ENCODE measurements around the gene RABGAP1L.
"Not testable (repeated sequence)": the region's sequence is repeated elsewhere in the genome, so short reads cannot be mapped to it uniquely, and the experiment has no call there.

The RABGAP1L gene

DNA sequence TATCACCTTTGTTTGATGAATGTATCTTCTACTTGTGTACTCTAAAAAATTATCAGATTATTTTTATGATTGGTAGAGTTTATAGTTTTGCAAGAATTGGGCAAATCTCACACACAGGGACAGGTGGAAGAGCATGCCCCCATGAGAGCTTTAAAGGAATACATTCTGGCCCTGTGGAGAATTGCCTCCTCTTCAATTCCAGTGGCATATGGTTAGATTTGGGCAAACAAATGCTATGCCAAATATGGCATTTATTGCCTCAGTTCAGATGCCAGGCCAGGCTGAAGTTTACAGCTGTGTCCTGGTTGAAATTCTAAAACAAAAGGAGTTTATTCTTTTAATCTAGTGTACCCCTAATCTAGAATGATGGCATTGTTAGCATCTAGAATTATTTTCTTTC, 678.1 kb downstream of the RABGAP1L start:
- DNase-seq: no peak

- DNase-seq: no peak
These were observed 679.9 kb downstream of the RABGAP1L start for GRCh38 chr1:174839211-174839610.

DNA sequence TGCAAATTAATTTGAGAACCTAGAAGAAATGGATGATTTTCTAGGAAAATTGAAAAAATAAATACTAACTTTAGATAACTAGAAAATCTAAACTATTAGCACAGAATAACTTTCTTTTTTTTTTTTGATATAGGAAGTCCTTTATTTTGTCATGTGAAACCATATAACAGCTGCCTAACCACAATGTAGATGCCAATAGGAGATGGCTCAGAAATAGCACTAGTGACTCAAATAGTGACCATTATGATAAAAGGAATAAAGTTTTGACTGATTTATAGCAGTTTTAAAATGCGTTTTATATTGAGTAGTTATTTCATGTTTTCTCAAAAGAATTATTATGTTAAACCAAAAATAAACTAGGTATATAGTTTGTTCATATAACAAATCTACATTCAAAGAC, 682.4 kb downstream of the RABGAP1L start:
- DNase-seq: no peak

GRCh38 chr1:174848593-174849560, 689.6 kb downstream of the RABGAP1L start:
- DNase-seq: not testable (repeated sequence)

DNA sequence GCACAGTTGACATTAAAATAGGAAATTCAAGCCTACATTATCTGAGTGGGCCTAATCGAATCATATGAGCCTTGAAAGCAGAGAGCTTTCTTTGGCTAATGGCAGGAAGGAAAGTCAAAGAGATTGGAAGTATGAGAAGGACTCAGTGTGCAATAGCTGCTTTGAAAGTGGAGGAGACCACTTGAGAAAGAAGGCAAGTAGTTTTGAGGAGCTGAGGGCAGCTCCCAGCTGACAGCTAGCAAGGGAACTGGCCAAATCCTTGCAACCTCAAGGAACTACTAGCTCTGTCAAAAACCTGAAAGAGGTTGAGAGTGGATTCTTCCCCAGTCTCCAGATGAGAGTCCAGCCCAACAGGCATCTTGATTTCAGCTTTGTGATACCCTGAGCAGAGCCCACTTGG, 691.4 kb downstream of the RABGAP1L start:
- no peak for DNase-seq

DNA sequence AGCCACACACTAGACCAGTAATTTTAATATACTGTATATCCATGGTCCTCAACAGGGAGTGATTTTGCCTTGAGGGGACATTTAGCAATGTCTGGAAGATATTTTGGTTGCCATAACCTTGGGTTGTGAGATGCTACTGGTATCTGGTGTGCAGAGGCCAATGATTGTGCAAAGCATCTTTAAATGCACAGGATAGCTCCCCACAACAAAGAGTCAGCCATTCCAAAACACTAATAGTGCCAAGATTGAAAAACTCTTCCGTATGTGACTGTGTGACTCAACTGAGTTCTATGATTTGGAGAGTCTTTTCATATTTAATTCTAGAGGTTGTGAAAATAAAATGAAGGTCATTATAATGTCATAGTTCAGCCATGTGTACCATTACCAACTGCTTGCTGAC, 699.0 kb downstream of the RABGAP1L start:
- no peak for DNase-seq

GRCh38 chr1:174870319-174870718, 711.0 kb downstream of the RABGAP1L start:
- no peak for DNase-seq

GRCh38 chr1:174871886-174872285, 712.6 kb downstream of the RABGAP1L start:
- peak; percentile 34 for DNase-seq

- DNase-seq: peak; percentile 27
These were observed 713.3 kb downstream of the RABGAP1L start for GRCh38 chr1:174872615-174873058.

- DNase-seq: no peak
These were observed 715.2 kb downstream of the RABGAP1L start for GRCh38 chr1:174874331-174875053.

- DNase-seq: no peak
These were observed 716.0 kb downstream of the RABGAP1L start for GRCh38 chr1:174875306-174875705.

DNA sequence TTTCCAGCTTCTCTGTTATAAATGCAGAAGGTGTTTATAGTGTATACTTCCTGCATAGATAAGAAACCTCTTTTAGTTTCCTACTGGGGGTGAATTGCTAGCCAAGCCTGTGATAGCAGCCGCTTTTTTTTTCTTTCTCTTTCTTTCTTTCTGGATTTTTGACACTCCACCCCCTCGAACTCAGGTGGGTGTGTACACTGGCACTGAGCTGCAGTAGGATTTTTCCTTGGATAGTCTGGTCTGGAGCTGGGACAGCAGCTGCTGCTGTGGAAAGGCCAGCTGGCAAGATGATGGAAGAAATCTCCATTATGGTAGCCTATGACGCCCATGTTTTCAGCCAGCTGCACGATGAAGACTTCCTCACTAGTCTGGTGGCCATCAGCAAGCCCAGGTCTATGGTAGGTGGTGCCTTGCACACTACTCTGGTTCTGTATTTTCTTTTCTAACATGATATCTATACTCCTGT, 717.9 kb downstream of the RABGAP1L start:
- no peak for DNase-seq

DNA sequence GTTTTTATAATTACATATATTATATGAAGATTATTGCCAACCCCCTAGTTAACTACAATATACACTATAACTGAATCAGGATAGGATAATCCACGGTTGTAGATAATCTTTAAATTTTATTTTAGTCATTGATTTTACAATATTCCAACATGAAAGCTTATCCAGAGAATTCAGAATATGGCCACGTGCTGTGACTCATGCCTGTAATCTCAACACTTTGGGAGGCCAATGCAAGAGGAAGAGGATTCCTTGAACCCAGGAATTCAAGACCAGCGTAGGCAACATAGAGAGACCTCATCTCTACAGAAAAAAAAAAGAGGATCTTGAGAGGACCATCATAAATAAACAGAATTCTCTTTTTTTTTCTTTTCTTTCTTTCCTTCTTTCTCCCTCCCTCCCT, 720.9 kb downstream of the RABGAP1L start:
- no peak for DNase-seq

DNA sequence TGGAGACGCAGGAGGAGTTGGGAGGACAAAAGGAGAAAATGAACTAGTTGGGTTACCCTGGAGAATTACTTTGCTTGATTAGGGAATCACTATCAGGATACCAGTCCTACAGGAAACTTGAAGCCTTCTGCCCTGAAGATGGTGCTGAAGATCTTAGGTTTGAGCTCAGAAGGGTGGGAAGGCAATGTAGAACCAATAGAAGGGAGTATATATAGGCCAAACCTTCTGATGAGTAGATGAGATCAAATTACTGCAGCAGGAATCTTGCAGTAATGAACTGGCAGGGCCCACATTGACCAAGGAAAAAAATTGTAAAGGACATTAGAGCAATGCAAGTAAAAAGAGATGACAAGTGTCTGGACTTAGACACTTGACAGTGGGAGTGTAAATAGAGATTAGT, 724.1 kb downstream of the RABGAP1L start:
- DNase-seq: peak; percentile 6

DNA sequence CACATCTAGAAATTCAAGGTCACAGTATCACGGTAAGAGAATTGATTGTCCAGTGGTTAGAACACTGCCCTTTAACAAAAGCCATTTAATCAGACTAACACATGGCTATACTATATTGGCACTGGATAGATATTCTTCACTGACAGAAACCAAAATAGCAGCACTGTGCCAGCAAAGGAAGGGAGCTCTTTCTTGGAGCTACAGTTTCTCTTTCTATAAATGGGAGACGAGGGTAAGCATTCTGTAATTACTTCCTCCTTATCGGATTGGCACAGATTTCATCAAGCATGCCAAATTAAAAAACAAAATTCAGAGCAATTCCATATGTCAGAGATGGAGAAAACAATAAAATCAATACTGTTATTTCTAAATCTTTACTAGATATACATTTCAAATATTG, 724.7 kb downstream of the RABGAP1L start:
- no peak for DNase-seq

DNA sequence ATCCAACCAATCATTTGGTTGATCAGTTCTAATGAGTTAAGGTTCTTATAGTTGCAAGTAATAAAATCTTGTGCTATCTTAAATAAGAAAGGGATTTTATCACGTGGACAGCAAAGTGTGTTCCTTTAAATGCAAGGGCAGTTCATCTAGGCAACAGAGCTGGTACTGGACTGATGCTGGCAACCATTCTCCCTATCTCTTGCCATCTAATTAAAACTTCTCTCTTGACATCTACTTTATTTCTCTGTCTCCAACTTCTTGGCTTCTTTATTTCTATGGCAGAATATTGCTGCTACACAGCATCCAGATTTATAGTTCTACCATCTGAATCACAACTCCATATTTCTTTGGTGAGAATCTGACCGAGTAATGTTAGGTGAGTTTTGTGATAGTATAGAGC, 725.2 kb downstream of the RABGAP1L start:
- no peak for DNase-seq

DNA sequence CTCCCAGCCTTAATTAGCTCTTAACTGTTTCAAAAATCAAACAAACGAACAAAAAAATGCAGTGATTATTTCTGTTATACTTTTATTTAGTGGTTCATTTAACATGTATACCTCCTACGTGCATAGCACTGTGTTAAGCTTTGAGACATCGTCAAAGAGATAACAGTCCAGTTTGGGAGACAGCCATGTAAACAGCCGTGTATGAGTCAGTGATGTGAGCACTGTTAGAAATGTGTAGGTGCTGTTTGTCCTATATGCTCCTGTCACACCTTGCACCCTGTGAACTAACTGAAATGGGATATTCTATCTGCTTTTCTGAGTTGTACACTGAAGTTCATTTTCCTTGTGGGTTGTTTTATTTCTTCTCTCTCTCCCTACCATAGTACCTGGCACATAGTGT, 730.7 kb downstream of the RABGAP1L start:
- no peak for DNase-seq

DNA sequence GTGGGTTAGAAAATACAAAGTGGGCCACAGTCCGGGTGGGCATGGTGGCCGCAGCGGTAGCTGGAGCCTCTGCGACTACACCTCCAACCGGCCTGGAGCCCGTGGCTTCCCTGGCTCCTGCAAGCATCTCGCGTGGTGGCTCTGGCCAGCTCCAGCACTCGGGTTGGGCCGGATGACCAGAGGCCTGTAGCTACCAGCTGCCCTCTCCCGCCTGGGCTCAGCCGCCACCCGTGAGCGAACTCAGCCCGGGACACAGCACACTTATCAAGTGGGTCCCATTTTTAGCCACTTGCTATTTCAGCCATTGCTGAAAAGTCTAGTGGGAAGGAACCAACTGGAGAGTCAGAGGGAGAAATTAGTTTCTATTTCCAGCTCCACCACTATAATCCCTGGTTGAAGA, 732.7 kb downstream of the RABGAP1L start:
- no peak for DNase-seq

GRCh38 chr1:174894117-174894762, 734.9 kb downstream of the RABGAP1L start:
- no peak for DNase-seq

DNA sequence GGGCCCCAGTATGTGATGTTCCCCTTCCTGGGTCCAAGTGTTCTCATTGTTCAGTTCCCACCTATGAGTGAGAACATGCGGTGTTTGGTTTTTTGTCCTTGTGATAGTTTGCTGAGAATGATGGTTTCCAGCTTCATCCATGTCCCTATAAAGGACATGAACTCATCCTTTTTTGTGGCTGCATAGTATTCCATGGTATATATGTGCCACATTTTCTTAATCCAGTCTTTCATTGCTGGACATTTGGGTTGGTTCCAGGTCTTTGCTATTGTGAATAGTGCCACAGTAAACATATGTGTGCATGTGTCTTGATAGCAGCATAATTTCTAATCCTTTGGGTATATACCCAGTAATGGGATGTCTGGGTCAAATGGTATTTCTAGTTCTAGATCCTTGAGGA, 736.3 kb downstream of the RABGAP1L start:
- DNase-seq: not testable (repeated sequence)

DNA sequence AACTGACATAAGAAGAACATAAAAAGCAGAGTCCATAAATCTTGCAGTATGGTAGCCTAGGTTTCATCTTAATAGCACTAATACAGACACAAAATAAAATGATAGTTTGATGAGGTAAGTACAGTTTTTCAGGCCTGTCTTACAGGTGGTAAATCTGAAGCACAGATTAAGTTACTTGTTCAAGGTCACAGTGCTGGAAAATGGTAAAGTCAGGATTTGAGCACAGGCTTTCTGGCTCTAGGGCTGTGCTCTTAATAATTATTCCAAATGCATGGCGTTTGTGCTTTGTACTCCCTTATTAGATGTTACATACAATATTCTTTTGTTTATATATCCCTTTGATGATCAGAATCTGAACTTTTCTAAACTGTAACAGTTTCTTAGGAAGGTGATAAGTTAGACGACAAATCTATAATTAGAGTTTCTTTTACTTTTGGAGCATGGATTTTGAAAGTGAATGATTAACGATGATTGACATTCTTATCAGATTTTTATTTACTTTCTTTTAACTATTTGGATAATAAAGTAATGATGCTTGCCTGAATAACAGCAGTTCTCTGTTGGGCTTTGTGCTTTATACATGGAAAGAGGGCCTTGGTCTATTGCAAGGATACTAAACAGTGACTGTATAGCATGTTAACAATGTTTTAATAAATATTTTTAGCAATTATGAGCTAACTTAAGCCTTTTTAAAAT, 738.9 kb downstream of the RABGAP1L start:
- DNase-seq: no peak

- no peak for DNase-seq
These were observed 741.0 kb downstream of the RABGAP1L start for GRCh38 chr1:174900317-174900716.
